GM21723 (cell line): ENCODE measurements around the gene CBX4.

Experiments used
- ATAC-seq: cut with Tn5 transposase; IDR thresholded peaks from one replicate; pipeline ENCODE4 v1.9.1; 2021; ENCODE audit warnings: mild to moderate bottlenecking, moderate library complexity; ENCODE audit not compliant: unreplicated experiment

The CBX4 gene

GRCh38 chr17:79831265-79832217 lies 7.7 kb downstream of the CBX4 start:
- ATAC-seq: no peak

GRCh38 chr17:79830763-79831264 lies 8.4 kb downstream of the CBX4 start:
- no peak for ATAC-seq

- ATAC-seq: no peak
Observed at GRCh38 chr17:79830303-79830702, 8.9 kb downstream of the CBX4 start.

DNA sequence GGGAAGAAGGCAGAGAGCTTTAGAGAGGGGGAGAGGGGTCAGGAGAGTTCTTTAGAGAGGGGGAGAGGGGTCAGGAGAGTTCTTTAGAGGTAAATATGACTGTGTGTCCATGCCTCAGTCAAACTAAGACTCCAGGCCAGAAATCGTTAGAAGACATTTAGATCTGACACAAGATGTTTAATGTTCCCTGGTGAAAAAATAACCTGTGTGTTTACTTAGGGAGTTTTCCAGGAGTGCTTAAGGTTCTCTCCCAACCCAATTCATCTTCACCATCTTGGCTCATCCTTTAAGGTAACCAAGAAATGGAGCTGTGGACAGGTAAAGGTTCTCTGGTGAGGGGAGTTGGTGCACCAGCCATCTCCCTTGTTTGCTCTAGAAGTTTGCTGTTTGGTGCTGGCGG lies 9.8 kb downstream of the CBX4 start:
- ATAC-seq: no peak

GRCh38 chr17:79829004-79829403 lies 10.2 kb downstream of the CBX4 start:
- ATAC-seq: no peak

DNA sequence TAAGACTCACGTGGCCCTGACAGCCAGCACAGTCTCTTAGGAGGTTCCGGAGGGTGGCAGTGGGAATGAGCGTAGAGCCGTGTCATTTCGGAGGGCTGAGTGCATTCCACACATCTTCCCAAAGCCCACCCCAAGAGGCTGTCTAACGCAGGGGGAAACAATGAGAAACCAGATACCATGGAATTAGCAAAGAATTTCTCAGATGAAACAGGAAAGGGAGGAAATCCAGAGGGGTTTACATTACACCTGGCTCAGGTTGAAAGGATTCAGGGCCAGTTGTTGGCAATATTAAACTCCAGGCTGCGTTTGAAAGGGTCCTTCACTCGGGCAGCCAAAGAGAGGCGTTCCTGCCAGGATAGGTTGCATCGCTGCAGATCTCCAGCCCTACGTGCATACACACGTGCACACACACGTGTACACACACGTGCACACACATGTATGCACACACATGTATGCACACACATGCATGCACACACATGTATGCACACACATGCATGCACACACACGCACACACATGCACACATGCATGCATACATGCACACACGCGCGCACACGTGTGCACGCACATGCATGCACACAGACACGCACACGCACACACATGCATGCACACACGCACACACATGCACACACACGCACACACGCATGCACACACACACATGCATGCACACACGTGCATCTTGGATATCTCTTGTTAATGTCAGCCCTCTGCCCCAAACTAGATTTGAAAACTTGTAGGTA lies 12.2 kb downstream of the CBX4 start:
- ATAC-seq: no peak

- ATAC-seq: no peak
Observed at GRCh38 chr17:79826204-79826680, 13.0 kb downstream of the CBX4 start.

DNA sequence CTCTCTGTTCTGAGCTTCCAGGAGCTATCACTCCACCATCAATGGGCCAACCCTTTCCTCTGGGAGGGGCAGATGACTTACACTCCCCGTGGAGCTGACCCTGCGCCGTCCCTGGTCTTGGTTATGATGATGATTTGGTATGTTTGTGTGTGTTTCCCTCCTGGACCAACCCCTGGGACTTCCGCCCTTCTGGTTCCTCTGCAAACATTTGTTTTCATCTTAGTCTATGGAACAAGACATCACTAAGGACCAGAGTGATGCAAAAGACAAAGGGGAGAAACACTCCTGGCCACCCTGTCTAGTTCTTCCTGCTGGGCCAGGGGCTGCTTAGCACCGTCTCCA lies 13.7 kb downstream of the CBX4 start:
- no peak for ATAC-seq

GRCh38 chr17:79824893-79825579 lies 14.2 kb downstream of the CBX4 start:
- ATAC-seq: no peak

DNA sequence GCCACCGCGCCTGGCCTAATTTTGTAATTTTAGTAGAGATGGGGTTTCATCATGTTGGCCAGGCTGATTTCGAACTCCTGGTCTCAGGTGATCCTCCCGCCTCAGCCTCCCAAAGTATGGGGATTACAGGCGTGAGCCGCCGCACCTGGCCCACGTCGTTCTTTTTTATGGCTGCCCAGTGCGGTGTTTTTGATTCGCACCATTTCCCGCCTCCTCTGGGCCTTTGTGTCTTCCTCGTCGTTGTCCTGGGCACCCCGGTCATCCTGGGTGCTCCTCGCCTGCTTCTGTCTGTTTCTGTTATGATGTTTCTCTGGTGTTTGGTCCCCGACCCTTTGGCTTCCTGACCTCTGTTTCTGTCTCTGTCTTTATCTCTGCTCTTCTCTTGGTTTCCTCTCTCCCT lies 15.0 kb downstream of the CBX4 start:
- ATAC-seq: no peak

DNA sequence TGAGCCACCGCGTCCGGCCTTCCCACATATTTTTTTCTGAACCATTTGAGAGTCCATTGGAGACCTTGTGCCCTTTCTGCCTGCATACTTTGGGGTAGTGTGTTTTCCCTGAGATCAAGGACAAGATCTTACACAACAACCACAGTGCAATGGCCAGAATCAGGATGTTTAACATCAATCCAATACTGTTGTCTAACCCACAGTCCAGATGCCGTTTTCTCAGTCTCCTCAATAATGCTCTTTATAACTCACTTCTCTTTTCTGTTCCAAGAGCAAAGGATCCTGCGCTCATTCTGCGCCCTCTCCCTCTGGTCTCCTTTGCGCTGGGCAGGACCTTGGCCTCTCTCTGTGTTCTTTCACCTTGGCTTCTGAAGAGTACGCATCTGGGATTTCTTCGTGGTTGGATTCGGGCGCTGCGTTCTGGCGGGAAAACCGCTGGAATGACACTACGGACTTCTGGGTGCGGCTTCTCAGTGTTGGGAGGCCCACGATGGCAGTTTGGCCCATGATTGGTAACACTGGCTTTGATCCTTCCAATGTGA lies 16.6 kb downstream of the CBX4 start:
- no peak for ATAC-seq

- ATAC-seq: no peak
Observed at GRCh38 chr17:79821331-79822095, 17.7 kb downstream of the CBX4 start.

DNA sequence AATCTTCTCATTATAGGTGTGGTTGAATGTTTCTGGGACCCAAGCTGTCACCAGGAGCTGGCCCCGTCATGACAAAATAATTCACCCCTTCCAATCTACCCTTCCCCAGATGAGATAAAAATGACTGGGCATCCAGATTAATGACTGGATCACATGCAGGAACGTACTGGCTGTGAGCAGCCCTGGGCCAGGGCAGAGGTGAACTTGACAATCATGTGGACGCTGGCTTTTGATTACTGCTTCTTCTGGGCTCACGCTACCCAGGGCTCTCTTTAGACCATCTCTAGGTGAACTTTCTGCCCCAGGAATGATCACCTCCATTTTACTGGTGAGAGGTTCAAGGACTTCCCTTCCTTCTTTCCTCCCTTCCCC lies 18.3 kb downstream of the CBX4 start:
- no peak for ATAC-seq

DNA sequence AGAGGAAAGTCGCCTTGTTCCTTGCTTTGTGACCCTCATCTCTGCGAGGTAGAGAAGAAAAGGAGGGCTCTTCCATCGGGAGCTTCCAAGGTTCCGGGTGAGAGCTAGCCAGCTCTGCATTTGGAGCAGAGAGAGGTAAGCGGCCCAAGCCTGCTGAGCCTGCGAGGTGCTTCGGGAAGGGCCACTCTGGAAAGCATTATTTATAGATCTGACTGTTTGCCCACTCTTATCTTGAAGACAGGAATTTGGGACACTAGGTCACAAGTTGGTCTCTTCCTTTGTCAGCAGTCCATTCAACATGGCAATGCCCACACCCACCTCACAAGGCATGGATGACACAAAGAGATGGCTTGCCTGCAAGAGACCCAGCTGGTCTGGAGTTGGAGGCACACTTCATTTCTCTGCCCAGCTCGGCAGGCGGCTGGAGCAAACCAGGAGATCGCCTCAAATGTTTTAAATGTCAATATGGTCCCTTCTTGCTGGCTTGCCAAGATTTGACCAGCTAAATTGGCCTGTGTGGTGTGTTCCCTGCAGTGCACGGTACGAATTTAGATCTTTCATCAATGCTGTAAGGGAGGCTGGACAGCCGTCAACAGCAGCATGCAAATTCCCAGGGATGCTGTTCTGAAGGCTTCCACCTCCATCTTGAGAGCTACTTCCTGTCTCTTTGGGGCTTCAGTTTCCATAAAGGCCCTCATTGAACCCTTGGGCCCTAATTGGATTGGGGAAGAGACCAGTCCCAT lies 19.5 kb downstream of the CBX4 start:
- no peak for ATAC-seq

DNA sequence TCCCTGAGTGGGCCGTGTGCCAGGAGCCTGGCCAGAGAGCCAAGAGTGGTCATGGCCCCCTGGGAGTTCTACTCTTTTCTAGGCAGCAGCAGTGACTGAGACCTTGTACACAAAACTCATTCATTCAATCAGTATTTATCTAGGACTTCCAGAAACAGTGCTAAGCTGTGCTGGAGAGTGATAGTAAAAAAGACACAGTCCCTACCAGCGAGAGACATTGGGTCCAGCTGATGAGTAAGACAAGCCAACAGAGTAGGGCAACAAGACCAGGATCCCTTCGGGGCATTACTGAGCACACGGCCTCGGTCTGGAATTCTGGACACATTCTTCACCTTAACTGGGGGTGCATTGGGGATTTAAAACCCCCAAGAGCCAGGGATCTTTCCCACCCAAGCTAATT lies 20.2 kb downstream of the CBX4 start:
- ATAC-seq: no peak

GRCh38 chr17:79818026-79818758 lies 21.0 kb downstream of the CBX4 start:
- ATAC-seq: no peak

DNA sequence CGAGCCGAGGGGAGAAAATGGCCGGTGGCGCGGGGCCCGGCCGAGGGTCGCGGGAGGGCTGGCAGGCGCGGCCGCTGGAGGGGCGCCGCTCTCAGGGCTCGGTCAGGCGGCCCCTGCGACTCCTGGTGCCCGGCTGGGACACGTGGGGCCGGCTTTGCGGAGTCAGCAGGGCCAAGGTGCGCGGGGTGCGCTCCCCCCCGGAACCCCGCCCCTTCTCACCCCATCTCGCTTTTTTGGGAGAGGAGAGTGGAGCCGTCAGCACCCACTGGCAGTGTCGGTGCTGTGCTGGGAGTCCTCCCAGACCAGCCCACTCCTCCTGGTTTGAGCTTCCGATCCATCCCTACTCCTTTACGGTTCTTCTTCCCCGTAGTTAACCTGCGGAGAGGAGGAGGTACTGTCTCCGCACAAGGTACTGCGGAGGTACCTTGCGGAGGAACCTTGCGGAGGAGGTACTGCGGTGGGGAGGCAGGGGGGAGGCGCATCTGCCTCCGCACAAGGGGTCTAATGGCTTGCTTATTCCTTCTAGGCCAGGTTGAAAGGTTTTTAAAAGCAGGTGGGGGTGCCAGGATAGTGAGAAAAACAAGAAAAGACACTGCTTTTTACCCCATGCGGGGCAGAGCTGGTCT lies 23.3 kb downstream of the CBX4 start:
- ATAC-seq: no peak
